ENCODE data around the gene KPNB1. TPM values are rescaled to one million over a fixed set of nuclear protein-coding genes. Genes with fewer than 3 reads are reported as not detected.

The KPNB1 gene
- total RNA-seq, 1 experiment from 2014 or later: 742 TPM

- H2BK15ac ChIP-seq (ENCODE audit: low read depth, low read length): no peak overlapping the region
- H4K91ac ChIP-seq (ENCODE audit: insufficient read length, low read depth, low read length): no peak overlapping the region
- no CpG with 5 or more reads among the region's 3 CpGs for WGBS (ENCODE audit: extremely low coverage, insufficient read length, low lambda C conversion rate)
- peaks cover 0 to 2% of the 10 kb centered on the region in 2 experiments; a peak in 1 of 5 replicates for H3K9me3 Mint-ChIP-seq
- H3K4me1 ChIP-seq (ENCODE audit: insufficient read depth, low read length): no peaks in the 10 kb centered on the region
- H3K4ac ChIP-seq (ENCODE audit: low read depth, low read length): no peak overlapping the region
- H3K27ac Mint-ChIP-seq: no peak overlapping the region
- no peak overlapping the region for H3K9ac ChIP-seq (ENCODE audit: extremely low read depth, insufficient read length, low read length)
- peaks cover 73% of the 10 kb centered on the region for H3K27me3 Mint-ChIP-seq (ENCODE audit: low read depth)
- no peak overlapping the region for H2AK5ac ChIP-seq (ENCODE audit: insufficient read length, low read length)
- H3K79me1 ChIP-seq (ENCODE audit: insufficient read depth, low read depth, low read length, poor library complexity, severe bottlenecking): no peaks in the 10 kb centered on the region
- no peak overlapping the region for H4K5ac ChIP-seq (ENCODE audit: insufficient read length, low read depth, low read length)
- H2BK12ac ChIP-seq (ENCODE audit: insufficient read length, low read depth, low read length): no peak overlapping the region
- no peak for TF ChIP-seq CTCF (conservative IDR thresholded peaks at IDR 0.05)
- H3K23ac ChIP-seq (ENCODE audit: insufficient read length, low read depth, low read length): no peak overlapping the region
- peaks cover 9% of the 10 kb centered on the region for H3K23me2 ChIP-seq (ENCODE audit: insufficient read length, low read depth, low read length, poor library complexity, severe bottlenecking)
- peaks cover 26% of the 10 kb centered on the region for H3K27me3 ChIP-seq (ENCODE audit: insufficient read depth, low read length)
- H3K36me3 Mint-ChIP-seq (ENCODE audit: insufficient read depth in 1 of 3, low read depth in 3 of 3): no peaks in the 10 kb centered on the region; a peak in 1 of 7 replicates
- H3K4me1 Mint-ChIP-seq: peaks cover 9 to 17% of the 10 kb centered on the region in 2 experiments
- H3K14ac ChIP-seq (ENCODE audit: insufficient read depth, low read length): no peak overlapping the region
- no peak overlapping the region for H2AFZ ChIP-seq (ENCODE audit: low read length)
- no peaks in the 10 kb centered on the region for H3K79me2 ChIP-seq (ENCODE audit: insufficient read depth, low read length)
- H4K20me1 ChIP-seq (ENCODE audit: control insufficient read depth, insufficient read depth, insufficient read length): no peaks in the 10 kb centered on the region
- H4K8ac ChIP-seq (replicated peaks; ENCODE audit: insufficient read length, low read depth, low read length): no peak overlapping the region
- H3T11ph ChIP-seq (ENCODE audit: low read length): no peak overlapping the region
- H3K9me3 ChIP-seq (ENCODE audit: control insufficient read depth, low read depth, low read length): no peaks in the 10 kb centered on the region
- no peak overlapping the region for H2BK5ac ChIP-seq (ENCODE audit: insufficient read length, low read length)
- no peak overlapping the region for H3K4me2 ChIP-seq (ENCODE audit: insufficient read depth, insufficient read length, low read length)
- H3K27ac ChIP-seq (ENCODE audit: insufficient read length, low read depth, low read length): no peak overlapping the region
- H2BK20ac ChIP-seq (ENCODE audit: low read depth, low read length, poor library complexity, severe bottlenecking): no peak overlapping the region
- H2BK120ac ChIP-seq (ENCODE audit: low read depth, low read length, poor library complexity, severe bottlenecking): no peak overlapping the region
- H3K4me3 Mint-ChIP-seq: no peak overlapping the region; a peak in 1 of 5 replicates
- no peak overlapping the region for H3K18ac ChIP-seq (ENCODE audit: insufficient read length, low read depth, low read length)
- no peak overlapping the region for H3K56ac ChIP-seq (ENCODE audit: insufficient read length, low read depth, low read length)
- no peak for DNase-seq
These were observed 85.4 kb downstream of the KPNB1 start for GRCh38 chr17:47735139-47735464.

Other genes starting within 250 kb of the KPNB1 start
- gene NPEPPS, start 118.8 kb upstream of the KPNB1 start, total RNA-seq (2021): 116 and 117 TPM in 2 replicates
- gene TBKBP1, start 44.2 kb downstream of the KPNB1 start, total RNA-seq (2021): 33.2 and 33.6 TPM in 2 replicates
- gene TBX21, start 83.3 kb downstream of the KPNB1 start, total RNA-seq (2021): not detected in 2 replicates
- gene OSBPL7, start 171.9 kb downstream of the KPNB1 start, total RNA-seq (2021): 12.0 and 13.0 TPM in 2 replicates
- 67.2 and 68.4 TPM in 2 replicates for gene MRPL10, start 181.6 kb downstream of the KPNB1 start, total RNA-seq (2021)
- gene LRRC46, start 181.8 kb downstream of the KPNB1 start, total RNA-seq (2021): 0.29 and 0.31 TPM in 2 replicates
- gene SCRN2, start 191.4 kb downstream of the KPNB1 start, total RNA-seq (2021): 34.0 and 38.6 TPM in 2 replicates
- 0.90 and 0.92 TPM in 2 replicates for gene SP6, start 201.2 kb downstream of the KPNB1 start, total RNA-seq (2021)
- 19.3 and 20.0 TPM in 2 replicates for gene SP2, start 246.3 kb downstream of the KPNB1 start, total RNA-seq (2021)